HG02970 (cell line): ENCODE measurements around the gene ELAVL3.

Experiments used
- ATAC-seq: cut with Tn5 transposase; IDR thresholded peaks from one replicate; pipeline ENCODE4 v1.9.1; 2021; ENCODE audit warnings: mild to moderate bottlenecking, moderate library complexity, moderate number of reproducible peaks; ENCODE audit not compliant: unreplicated experiment, low FRiP score

ELAVL3 gene

GRCh38 chr19:11480715-11481533, at the start of gene ELAVL3:
Gene ELAVL3, minus strand, starts transcription at chr19:11481046. Its CDS starts 438 bp downstream, at chr19:11480608.
- ATAC-seq = no peak

GRCh38 chr19:11530432-11530831, 49.6 kb upstream of the ELAVL3 start:
- no peak for ATAC-seq

GRCh38 chr19:11528551-11529341, 47.9 kb upstream of the ELAVL3 start, which contains the start of gene ECSIT:
Gene ECSIT, minus strand, starts transcription at chr19:11529134. Its CDS starts 9,964 bp downstream, at chr19:11519170.
- peak; percentile 93 for ATAC-seq

- no peak for ATAC-seq
These were observed 38.3 kb upstream of the ELAVL3 start for GRCh38 chr19:11519138-11519537.

GRCh38 chr19:11513946-11514345, 33.1 kb upstream of the ELAVL3 start:
- ATAC-seq = no peak

GRCh38 chr19:11510444-11510843, 29.6 kb upstream of the ELAVL3 start:
- ATAC-seq = no peak

- no peak for ATAC-seq
These were observed 26.7 kb upstream of the ELAVL3 start for GRCh38 chr19:11507370-11508078.

- no peak for ATAC-seq
These were observed 26.1 kb upstream of the ELAVL3 start for GRCh38 chr19:11506967-11507366.

- peak; percentile 26 for ATAC-seq
These were observed 25.3 kb upstream of the ELAVL3 start for GRCh38 chr19:11506101-11506555.

- ATAC-seq = peak; percentile 65
These were observed 24.8 kb upstream of the ELAVL3 start, which contains the start of gene ZNF653 for GRCh38 chr19:11505504-11506100. Gene ZNF653, minus strand, starts transcription at chr19:11505839. Its CDS starts 53 bp downstream, at chr19:11505786.

- ATAC-seq = peak; percentile 85
These were observed 24.2 kb upstream of the ELAVL3 start for GRCh38 chr19:11505032-11505503.

GRCh38 chr19:11504502-11505031, 23.7 kb upstream of the ELAVL3 start:
- ATAC-seq = no peak

- no peak for ATAC-seq
These were observed 19.1 kb upstream of the ELAVL3 start for GRCh38 chr19:11499890-11500420.

GRCh38 chr19:11499220-11499726, 18.4 kb upstream of the ELAVL3 start:
- ATAC-seq = no peak

GRCh38 chr19:11496391-11497163, 15.7 kb upstream of the ELAVL3 start:
- no peak for ATAC-seq

- ATAC-seq = no peak
These were observed 15.0 kb upstream of the ELAVL3 start for GRCh38 chr19:11495885-11496284.

- no peak for ATAC-seq
These were observed 14.6 kb upstream of the ELAVL3 start for GRCh38 chr19:11495481-11495880.

GRCh38 chr19:11494634-11495285, 13.9 kb upstream of the ELAVL3 start:
- ATAC-seq = no peak
